ENCODE results near the gene C1orf167.
A peak's percentile ranks its signal among the peaks of the same experiment; 100 is the strongest.

Gene C1orf167

DNA sequence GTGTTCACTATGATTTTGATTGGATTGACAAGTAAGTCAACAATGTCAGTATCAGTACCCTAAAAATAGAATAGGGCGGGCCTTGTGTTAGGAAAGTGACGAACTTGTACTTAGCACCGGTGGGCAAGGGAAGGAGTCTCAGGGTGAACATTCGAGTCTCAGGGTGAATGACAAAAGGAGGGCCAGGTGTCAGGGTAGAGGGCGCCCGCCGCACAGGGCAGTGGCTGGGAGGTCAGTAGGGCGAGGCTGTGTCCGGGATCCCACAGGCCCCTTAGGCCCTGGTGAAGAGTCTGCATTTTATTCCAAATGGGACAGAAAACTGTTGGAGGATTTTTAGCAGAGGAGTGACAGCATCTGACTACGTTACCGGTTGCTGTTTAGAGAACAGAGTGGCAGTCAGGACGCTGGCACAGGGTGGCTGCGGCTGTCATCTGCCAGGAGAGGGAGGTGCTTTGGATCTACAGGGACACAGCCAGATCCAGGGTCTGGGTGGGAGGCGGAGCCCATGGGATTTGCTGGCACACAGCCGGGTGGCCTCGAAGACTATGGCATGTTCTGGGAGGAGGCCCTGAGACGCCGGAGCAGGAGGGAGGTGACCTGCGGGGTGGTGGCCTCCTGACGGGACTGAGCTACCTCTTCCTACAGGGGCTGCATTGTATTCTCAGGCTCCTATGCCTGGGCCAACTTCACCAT lies 15.1 kb upstream of the C1orf167 start:
- no peaks in the 10 kb centered on the region for H3K27me3 Mint-ChIP-seq (ENCODE audit: low read depth)
- no peak overlapping the region for H3K4me3 Mint-ChIP-seq
- H3K27ac Mint-ChIP-seq: no peak overlapping the region
- H3K9me3 Mint-ChIP-seq: no peaks in the 10 kb centered on the region
- peaks cover 20% of the 10 kb centered on the region for H3K36me3 Mint-ChIP-seq (ENCODE audit: low read depth)
- peaks cover 23% of the 10 kb centered on the region for H3K4me1 Mint-ChIP-seq (ENCODE audit: low read depth)

DNA sequence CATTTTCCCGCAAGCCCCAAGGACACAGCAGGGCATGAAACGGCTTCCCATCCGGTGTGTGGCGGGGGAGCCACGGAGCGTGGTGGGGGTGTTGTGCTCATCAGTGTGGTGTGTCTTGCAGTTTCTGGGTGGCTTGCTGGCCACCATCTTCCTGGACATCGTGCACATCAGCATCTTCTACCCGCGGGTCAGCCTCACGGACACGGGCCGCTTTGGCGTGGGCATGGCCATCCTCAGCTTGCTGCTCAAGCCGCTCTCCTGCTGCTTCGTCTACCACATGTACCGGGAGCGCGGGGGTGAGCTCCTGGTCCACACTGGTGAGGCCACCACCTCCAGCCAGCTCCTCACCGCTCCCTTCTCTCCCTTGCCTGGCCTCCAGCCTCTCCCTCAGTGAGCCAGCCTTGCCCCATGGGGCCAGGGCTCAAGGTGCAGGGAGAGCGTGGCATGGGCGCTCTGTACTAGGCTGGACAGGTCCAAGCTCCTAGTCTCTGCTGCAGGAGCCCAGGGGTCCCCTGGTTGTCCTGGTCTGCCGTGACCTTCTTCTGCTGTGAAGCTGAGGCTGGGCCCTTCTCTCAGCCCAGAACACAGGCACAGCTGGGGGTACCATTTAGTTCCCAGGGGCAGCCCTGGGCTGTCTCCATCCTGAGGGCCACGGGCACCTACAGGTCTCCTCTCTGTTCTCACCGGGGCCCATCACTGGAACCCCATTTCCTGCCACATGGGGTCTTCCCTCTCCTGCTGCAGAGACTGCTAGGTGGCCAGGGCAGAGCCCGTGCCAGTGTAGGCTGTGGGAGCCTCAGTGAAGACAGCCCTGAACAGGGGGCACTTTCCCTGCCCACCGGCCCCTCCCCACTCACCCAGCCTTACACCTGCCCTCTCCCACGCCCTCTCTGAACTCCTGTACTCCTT lies 13.4 kb upstream of the C1orf167 start:
- Mint-ChIP-seq H3K27ac (peak overlapping the region; percentile 76), H3K4me1 (ENCODE audit: low read depth) (peaks cover 13% of the 10 kb centered on the region), H3K4me3 (peak overlapping the region; percentile 3), H3K9me3 (no peaks in the 10 kb centered on the region), H3K27me3 (ENCODE audit: low read depth) (no peaks in the 10 kb centered on the region), H3K36me3 (ENCODE audit: low read depth) (peaks cover 17% of the 10 kb centered on the region)

DNA sequence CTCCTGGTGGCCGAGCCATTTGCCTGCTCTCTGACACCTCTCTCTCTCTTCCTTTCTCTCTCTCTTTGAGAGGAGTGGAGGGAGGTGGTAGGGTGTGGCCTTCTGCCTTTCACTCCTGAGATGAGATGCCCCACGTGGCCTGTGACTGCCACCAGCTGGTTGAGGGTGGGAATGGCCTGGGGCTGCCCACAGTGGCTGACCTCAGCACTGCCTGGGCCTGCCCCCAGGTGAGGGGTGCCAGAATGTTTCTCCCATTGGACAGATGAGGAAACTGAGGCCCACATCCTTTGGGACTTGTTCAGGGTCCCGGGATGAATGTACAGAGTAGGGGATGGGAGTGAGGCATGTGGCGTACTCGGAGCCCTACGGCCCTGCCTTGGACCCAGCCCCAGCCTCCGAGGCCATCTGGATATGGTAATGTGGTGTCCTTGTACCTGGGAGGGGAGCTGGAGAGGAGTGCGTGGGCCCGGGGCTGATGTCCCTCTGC lies 12.7 kb upstream of the C1orf167 start:
- Mint-ChIP-seq H3K27ac (peak overlapping the region; percentile 76), H3K36me3 (ENCODE audit: low read depth) (peaks cover 17% of the 10 kb centered on the region)

DNA sequence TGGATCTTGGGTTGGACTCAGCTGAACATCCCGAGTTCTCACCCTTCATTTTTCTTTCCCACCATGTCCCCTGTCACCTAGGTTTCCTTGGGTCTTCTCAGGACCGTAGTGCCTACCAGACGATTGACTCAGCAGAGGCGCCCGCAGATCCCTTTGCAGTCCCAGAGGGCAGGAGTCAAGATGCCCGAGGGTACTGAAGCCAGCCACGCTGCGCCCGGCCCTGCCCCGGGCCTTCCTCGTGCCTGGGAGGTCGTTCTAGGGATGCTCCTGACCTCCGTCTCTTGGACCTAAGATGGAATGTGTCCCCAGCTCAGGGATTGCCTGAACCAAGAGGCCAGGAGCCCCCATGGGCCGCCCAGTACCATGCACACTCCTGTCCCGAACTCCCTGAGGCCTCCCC lies 12.0 kb upstream of the C1orf167 start:
- Mint-ChIP-seq H3K4me1 (ENCODE audit: low read depth) (peaks cover 11% of the 10 kb centered on the region), H3K27me3 (ENCODE audit: low read depth) (no peaks in the 10 kb centered on the region), H3K9me3 (no peaks in the 10 kb centered on the region), H3K36me3 (ENCODE audit: low read depth) (peaks cover 17% of the 10 kb centered on the region), H3K27ac (no peak overlapping the region), H3K4me3 (no peak overlapping the region)

More for the DNA sequence above, 12.7 kb upstream of the C1orf167 start:
- H3K27me3 Mint-ChIP-seq (ENCODE audit: low read depth): no peaks in the 10 kb centered on the region
- peak overlapping the region; percentile 3 for H3K4me3 Mint-ChIP-seq
- peaks cover 13% of the 10 kb centered on the region for H3K4me1 Mint-ChIP-seq (ENCODE audit: low read depth)
- H3K9me3 Mint-ChIP-seq: no peaks in the 10 kb centered on the region

DNA sequence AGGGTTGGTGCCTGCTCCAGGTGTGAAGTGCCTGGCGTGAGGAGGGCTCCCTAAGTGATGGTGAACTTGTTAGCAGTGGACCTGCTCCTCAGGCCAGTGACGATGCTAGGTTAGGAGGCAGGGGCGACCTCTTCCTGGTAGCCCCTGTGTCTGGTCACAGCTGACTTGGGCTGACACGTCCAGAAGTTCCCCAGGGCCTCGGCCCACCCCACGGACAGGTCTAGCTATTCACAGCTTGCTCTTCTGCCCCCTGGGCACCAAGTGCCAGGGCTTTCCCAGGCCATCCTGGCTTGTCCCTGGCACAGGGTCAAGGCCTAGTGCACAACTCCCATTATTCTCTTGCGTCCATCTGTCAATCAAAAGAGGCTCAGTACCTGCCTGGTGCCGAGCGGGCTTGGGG lies 10.9 kb upstream of the C1orf167 start:
- Mint-ChIP-seq H3K27ac (no peak overlapping the region), H3K9me3 (no peaks in the 10 kb centered on the region), H3K36me3 (ENCODE audit: low read depth) (peaks cover 12% of the 10 kb centered on the region), H3K4me1 (ENCODE audit: low read depth) (peaks cover 6% of the 10 kb centered on the region), H3K27me3 (ENCODE audit: low read depth) (peaks cover 4% of the 10 kb centered on the region), H3K4me3 (no peak overlapping the region)

DNA sequence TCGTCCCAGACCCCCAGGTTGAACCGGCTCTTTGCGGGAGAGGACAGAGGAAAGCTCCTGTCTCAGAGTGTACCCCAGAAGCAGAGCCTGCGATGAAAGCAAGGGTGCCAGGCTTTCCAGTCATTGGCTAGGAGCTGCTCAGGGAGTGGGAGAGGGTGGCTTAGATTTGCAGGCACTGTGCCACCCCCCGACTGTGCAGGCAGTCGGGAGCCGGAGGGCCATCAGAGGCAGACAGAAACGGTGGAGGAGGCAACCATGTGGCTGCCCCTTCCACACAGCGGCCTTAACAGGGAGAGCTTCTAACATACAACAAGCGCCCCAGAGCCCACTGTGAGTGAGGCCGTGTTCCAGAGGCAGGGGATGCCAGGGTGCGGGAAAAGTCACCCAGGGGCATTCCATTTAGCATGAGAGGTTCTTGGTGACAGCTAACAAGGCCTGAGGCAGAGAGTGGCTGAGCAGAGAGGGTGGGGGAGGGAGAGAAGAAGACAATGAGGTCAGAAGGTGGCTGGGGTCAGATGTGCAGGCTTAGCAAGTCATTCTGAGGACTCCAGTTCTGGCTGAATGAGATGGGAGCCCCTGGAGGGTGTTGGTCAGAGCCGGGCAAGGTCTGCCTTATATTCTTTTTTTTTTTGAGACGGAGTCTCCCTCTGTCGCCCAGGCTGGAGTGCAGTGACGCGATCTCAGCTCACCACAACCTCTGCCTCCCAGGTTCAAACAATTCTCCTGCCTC lies 9.5 kb upstream of the C1orf167 start:
- H3K4me3 Mint-ChIP-seq: no peak overlapping the region
- H3K36me3 Mint-ChIP-seq (ENCODE audit: low read depth): peaks cover 8% of the 10 kb centered on the region
- no peak overlapping the region for H3K27ac Mint-ChIP-seq
- H3K27me3 Mint-ChIP-seq (ENCODE audit: low read depth): peaks cover 12% of the 10 kb centered on the region
- no peaks in the 10 kb centered on the region for H3K9me3 Mint-ChIP-seq
- peaks cover 6% of the 10 kb centered on the region for H3K4me1 Mint-ChIP-seq (ENCODE audit: low read depth)

DNA sequence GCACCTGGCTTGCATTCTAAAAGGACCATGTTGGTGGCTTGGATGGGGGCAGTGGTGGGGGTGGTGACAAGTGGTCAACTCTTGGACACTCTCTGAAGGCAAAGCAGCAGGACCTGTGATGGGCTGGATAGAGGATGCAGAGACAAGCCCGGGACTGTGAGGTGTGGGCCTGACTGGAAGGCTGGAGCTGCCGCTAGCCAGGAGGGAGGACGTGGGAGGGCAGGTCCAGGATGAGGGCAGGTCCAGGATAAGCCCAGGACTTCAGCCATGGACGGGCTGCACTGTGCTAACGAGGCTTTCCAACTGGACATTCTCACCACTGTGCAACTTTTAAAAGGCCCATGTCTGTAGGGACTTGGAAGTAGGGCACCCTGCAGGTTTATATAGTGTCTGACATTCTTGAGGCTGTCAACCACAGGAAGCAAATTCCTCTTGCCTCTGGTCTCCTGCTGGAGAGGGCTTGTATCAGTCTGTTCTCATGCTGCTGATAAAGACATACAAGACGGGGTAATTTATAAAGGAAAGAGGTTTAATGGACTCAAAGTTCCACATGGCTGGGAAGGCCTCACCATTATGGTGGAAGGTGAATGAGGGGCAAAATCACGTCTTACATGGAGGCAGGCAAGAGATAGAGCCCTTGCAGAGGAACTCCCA lies 8.3 kb upstream of the C1orf167 start:
- no peaks in the 10 kb centered on the region for H3K9me3 Mint-ChIP-seq
- peaks cover 6% of the 10 kb centered on the region for H3K4me1 Mint-ChIP-seq (ENCODE audit: low read depth)
- peaks cover 16% of the 10 kb centered on the region for H3K27me3 Mint-ChIP-seq (ENCODE audit: low read depth)
- H3K27ac Mint-ChIP-seq: no peak overlapping the region
- peaks cover 6% of the 10 kb centered on the region for H3K36me3 Mint-ChIP-seq (ENCODE audit: low read depth)
- no peak overlapping the region for H3K4me3 Mint-ChIP-seq

DNA sequence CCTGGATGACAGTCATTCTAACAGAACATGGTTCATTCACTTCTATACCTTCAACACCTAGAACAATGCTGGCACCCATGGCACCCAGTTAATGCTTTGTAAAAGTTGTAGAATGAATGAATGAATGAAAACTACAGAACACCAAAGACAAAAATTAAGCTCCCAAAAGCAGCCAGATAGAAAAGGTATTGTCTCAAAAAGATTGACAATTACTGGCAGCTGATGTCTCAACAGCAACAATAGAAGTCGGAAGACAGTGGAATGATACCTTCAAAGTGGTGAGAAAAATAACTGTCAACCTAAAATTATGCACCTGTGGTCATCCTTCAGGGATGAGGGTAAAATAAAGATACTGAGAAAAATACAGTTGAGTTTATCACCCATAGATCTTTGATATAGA lies 4.9 kb upstream of the C1orf167 start:
- no peak overlapping the region for H3K4me3 Mint-ChIP-seq
- H3K4me1 Mint-ChIP-seq (ENCODE audit: low read depth): peaks cover 1% of the 10 kb centered on the region
- H3K27ac Mint-ChIP-seq: no peak overlapping the region
- H3K27me3 Mint-ChIP-seq (ENCODE audit: low read depth): peaks cover 41% of the 10 kb centered on the region
- no peaks in the 10 kb centered on the region for H3K36me3 Mint-ChIP-seq (ENCODE audit: low read depth)
- H3K9me3 Mint-ChIP-seq: no peaks in the 10 kb centered on the region

DNA sequence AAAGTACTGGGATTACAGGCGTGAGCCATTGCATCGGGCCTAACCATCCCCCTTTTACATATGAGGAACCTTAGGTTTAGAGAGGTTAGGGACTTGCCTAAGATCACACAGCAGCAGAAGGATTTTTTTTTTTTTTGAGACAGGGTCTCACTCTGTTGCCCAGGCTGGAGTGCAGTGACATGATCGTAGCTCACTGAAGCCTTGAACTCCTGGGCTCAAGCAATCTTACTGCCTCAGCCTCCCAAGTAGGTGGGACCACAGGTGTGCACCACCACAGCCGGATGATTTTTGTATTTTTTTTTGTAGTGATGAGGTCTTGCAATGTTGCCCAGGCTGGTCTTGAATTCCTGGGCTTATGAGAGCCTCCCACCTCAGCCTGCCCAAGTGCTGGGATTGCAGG lies 2.2 kb upstream of the C1orf167 start:
- H3K27ac Mint-ChIP-seq: no peak overlapping the region

DNA sequence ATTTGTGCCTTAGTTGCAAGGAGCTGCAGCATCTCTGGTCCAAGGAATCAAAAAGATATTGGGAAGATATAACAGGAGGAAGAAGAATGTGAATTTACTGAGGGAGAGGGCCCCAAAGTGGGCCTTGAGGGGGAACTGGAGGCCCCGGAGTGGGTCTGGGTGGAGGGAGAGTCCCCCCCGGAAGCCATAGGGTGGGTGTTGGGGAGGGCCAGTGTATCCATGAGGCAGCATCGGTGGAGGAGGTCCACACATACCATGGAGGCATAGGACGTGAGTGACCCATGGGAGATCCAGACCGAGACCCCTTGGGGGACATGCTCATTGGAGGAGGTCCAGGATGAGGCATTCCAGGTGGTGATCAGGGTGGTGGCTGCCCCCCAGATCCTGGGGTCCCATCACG lies 708 bp upstream of the C1orf167 start:
- Mint-ChIP-seq H3K4me3 (no peak overlapping the region), H3K4me1 (ENCODE audit: low read depth) (peaks cover 1% of the 10 kb centered on the region), H3K9me3 (no peaks in the 10 kb centered on the region), H3K36me3 (ENCODE audit: low read depth) (no peaks in the 10 kb centered on the region), H3K27ac (no peak overlapping the region), H3K27me3 (ENCODE audit: low read depth) (peaks cover 48% of the 10 kb centered on the region)

More for the DNA sequence above, 2.2 kb upstream of the C1orf167 start:
- Mint-ChIP-seq H3K9me3 (no peaks in the 10 kb centered on the region), H3K36me3 (ENCODE audit: low read depth) (no peaks in the 10 kb centered on the region), H3K4me1 (ENCODE audit: low read depth) (peaks cover 1% of the 10 kb centered on the region), H3K4me3 (no peak overlapping the region), H3K27me3 (ENCODE audit: low read depth) (peaks cover 54% of the 10 kb centered on the region)

DNA sequence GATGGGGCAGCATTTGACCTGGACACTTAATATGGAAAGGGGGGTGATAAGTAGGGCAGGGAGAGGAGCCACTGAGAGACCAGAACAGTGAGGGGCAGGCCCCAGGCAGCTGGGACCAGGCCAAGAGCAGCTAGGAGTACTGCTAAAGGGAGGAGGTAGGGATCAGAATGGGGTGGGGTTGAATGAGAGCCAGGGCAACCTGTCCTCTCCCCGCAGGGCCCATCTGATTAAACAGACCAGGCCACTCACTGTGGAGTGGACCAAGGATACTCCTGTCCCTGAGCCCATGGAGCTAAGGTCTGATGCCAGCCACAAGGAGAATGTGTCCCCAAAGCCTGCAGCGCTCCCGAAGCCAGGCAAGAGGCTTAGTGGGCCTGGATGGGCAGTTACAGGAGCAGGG lies 2.1 kb downstream of the C1orf167 start:
- peaks cover 38% of the 10 kb centered on the region for H3K27me3 Mint-ChIP-seq (ENCODE audit: low read depth)
- no peak overlapping the region for H3K4me3 Mint-ChIP-seq
- H3K9me3 Mint-ChIP-seq: no peaks in the 10 kb centered on the region
- peaks cover 1% of the 10 kb centered on the region for H3K4me1 Mint-ChIP-seq (ENCODE audit: low read depth)
- H3K27ac Mint-ChIP-seq: no peak overlapping the region
- no peaks in the 10 kb centered on the region for H3K36me3 Mint-ChIP-seq (ENCODE audit: low read depth)

DNA sequence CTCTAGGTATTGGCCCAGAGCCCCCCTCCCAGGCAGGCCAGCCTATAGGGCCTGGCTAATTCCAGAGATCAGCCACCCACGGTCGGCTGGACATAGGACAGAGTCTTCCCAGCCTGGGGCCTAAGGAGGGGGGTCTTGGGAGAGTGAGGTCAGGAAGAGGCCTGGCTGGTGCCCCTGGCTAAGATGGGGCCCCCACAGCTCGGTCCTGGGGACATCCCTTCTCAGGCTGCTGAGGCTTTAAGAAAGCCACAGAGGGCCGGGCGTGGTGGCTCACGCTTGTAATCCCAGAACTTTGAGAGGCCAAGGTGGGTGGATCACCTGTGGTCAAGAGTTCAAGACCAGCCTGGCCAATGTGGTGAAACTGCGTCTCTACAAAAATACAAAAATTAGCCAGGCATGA lies 2.5 kb downstream of the C1orf167 start:
- no peaks in the 10 kb centered on the region for H3K36me3 Mint-ChIP-seq (ENCODE audit: low read depth)
- no peak overlapping the region for H3K4me3 Mint-ChIP-seq
- H3K9me3 Mint-ChIP-seq: no peaks in the 10 kb centered on the region
- H3K4me1 Mint-ChIP-seq (ENCODE audit: low read depth): peaks cover 1% of the 10 kb centered on the region
- peaks cover 34% of the 10 kb centered on the region for H3K27me3 Mint-ChIP-seq (ENCODE audit: low read depth)
- no peak overlapping the region for H3K27ac Mint-ChIP-seq

DNA sequence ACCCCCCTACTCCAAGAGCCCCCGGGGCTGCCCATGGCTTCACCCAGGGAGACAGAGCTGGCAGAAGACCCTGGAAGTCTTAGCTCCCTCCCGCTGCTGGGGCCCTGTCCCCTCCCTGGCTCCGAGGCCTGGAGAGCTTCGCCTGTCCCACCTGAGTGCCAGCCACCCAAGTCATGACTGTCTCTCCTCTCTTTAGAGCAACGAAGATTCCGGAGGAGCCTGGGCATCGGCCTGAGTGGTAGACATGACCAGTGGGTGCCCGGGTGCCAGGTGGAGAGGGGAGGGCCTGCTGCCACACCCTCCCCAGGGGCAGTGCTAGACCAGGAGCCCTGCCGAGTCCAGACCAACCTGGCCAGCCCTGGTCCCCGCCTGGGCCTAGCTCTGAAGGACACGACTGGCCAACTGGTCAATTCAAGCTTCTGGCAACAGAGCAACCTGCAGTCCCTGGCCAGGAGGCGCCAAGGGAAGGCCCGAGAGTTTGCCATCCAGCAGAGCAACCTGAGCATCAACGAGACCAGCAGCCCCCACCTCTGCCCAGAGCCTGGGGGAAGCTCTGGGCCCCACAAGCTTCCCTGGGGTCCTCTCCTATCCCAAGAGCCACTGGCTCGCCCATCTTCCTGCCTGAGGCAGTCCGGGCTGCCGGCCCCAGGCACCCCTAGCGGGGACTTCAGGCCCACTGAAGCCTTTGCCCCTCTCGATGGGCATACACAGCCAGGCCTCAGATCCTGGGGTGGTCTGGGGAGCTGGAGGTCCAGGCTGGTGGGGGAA lies 3.9 kb downstream of the C1orf167 start:
- Mint-ChIP-seq H3K27ac (no peak overlapping the region), H3K4me1 (ENCODE audit: low read depth) (peaks cover 1% of the 10 kb centered on the region), H3K27me3 (ENCODE audit: low read depth) (peaks cover 25% of the 10 kb centered on the region), H3K9me3 (no peaks in the 10 kb centered on the region), H3K36me3 (ENCODE audit: low read depth) (no peaks in the 10 kb centered on the region), H3K4me3 (no peak overlapping the region)

All from T-helper 1 cell treated with Interleukin-12 subunit alpha and Interleukin-12 subunit beta and Interleukin-4 antibody, amounts not matched to agents 30 μg/mL and 1 μg/mL, for 36 hours (primary cell).